HepG2 (cell line): ENCODE results near the gene ADPRS. TPM values are rescaled to one million over a fixed set of nuclear protein-coding genes. Genes with fewer than 3 reads are reported as not detected.

Experiments used
- ATAC-seq: fragments of 200-7000 bp; cut with Tn5 transposase; 3 replicates; pipeline ENCODE4 v1.9.1; 2020; ENCODE audit warnings: mild to moderate bottlenecking, moderate library complexity
- BruUV-seq: library from RNA; stranded (reverse); fragments of 400-500 nt; replicated peaks from 2 replicates; lab custom pipeline; 2021; lab: Mats Ljungman, UMichigan
- CTCF ChIA-PET: fragments of 300-600 bp; formaldehyde crosslinking; extraction: SDS; loops from one replicate; lab custom pipeline; 2021; ENCODE audit warnings: low total read pairs, inconsistent platforms, low intra/inter-chr PET ratio; lab: Yijun Ruan, JAX
- POLR2A ChIA-PET: fragments of 350-600 bp; sonication (Branson Sonifier 250); formaldehyde crosslinking; loops from one replicate; lab custom pipeline; 2020; ENCODE audit warnings: antibody characterized with exemption, inconsistent platforms; lab: Yijun Ruan, JAX
- DNase-seq: peaks from one replicate; pipeline ENCODE4 v3.0.0-alpha.2; 2015; ENCODE audit warnings: low spot score
- FAIRE-seq: peaks from 3 replicates; lab custom pipeline; 2011; peaks lifted over from hg19 to GRCh38; lab: Jason Lieb, UNC
- H2AFZ ChIP-seq: one replicate; pipeline ENCODE4 v1.6.1; 2011; ENCODE audit warnings: low read length, inconsistent platforms
- H3K27ac ChIP-seq: fragments of 300-600 bp; 3 replicates; pipeline ENCODE4 v1.8.0; 2011; ENCODE audit warnings: mixed run types, mild to moderate bottlenecking, mixed read lengths, low read length, inconsistent platforms; ENCODE audit not compliant: insufficient read depth; ENCODE audit errors: extremely low read length
- H3K27me3 ChIP-seq, 2 experiments: fragments of 200-600 bp in 1 of 2; 2 replicates in 1 of 2; 3 replicates in 1 of 2; pipeline versions ENCODE4 v1.6.0 to v1.8.0; 2011; ENCODE audit warnings: low read length in 2 of 2, mild to moderate bottlenecking in 2 of 2, moderate library complexity in 2 of 2, inconsistent platforms in 1 of 2; ENCODE audit not compliant: insufficient read depth in 2 of 2, control insufficient read depth in 1 of 2
- H3K36me3 ChIP-seq, 2 experiments: fragments of 200-600 bp in 1 of 2; replicated peaks in 1 of 2; 2 replicates in 1 of 2; 3 replicates in 1 of 2; pipeline versions ENCODE4 v1.5.1 to v1.8.0; 2011; ENCODE audit warnings: low read length in 2 of 2, inconsistent platforms in 1 of 2; ENCODE audit not compliant: insufficient read depth in 2 of 2, control insufficient read depth in 1 of 2
- H3K4me1 ChIP-seq: 2 replicates; pipeline ENCODE4 v1.5.1; 2012; ENCODE audit warnings: low read length, inconsistent platforms; ENCODE audit not compliant: insufficient read depth
- H3K4me2 ChIP-seq: 2 replicates; pipeline ENCODE4 v1.6.0; 2011; ENCODE audit warnings: low read depth, low read length, inconsistent platforms
- H3K4me3 ChIP-seq, 3 experiments: fragments of 200-600 bp in 1 of 3; sonication (generic), shearing (Covaris generic) in 1 of 3; replicated peaks in 1 of 3; 2 replicates each; pipeline ENCODE4 v1.5.1; 2011 to 2016; ENCODE audit warnings: low read length in 3 of 3, inconsistent platforms in 2 of 3, low read depth in 2 of 3, mild to moderate bottlenecking in 2 of 3, control low read depth in 1 of 3, mixed read lengths in 1 of 3; ENCODE audit not compliant: insufficient read depth in 1 of 3
- H3K79me2 ChIP-seq: one replicate; pipeline ENCODE4 v1.6.1; 2011; ENCODE audit warnings: low read length, inconsistent platforms; ENCODE audit not compliant: insufficient read depth
- H3K9ac ChIP-seq: 2 replicates; pipeline ENCODE4 v1.6.0; 2011; ENCODE audit warnings: mild to moderate bottlenecking, low read depth, low read length, inconsistent platforms; ENCODE audit not compliant: insufficient read depth
- H3K9me3 ChIP-seq: 2 replicates; pipeline ENCODE4 v1.5.1; 2012; ENCODE audit warnings: mild to moderate bottlenecking, low read length
- H4K20me1 ChIP-seq: 2 replicates; pipeline ENCODE4 v1.6.0; 2011; ENCODE audit warnings: inconsistent platforms, mild to moderate bottlenecking, low read length, moderate library complexity; ENCODE audit not compliant: insufficient read depth
- ARNT2 ChIP-seq: sonication (generic); formaldehyde crosslinking; IDR thresholded peaks from 2 replicates; pipeline ENCODE4 v1.8.0; 2022; ENCODE audit warnings: mild to moderate bottlenecking, low read depth, missing genetic modification reagents, moderate library complexity
- CCDC6 ChIP-seq: sonication (generic); formaldehyde crosslinking; IDR thresholded peaks from 2 replicates; pipeline ENCODE4 v1.8.1; 2022; ENCODE audit warnings: mild to moderate bottlenecking, missing genetic modification reagents, moderate library complexity
- KLF11 ChIP-seq: IDR thresholded peaks from 2 replicates; pipeline ENCODE4 v1.6.1; 2016; ENCODE audit warnings: missing compliant biosample characterization
- MED13 ChIP-seq: sonication (generic); formaldehyde crosslinking; IDR thresholded peaks from 2 replicates; pipeline ENCODE4 v1.5.0; 2020; ENCODE audit warnings: missing genetic modification reagents
- NKX3-1 ChIP-seq: sonication (generic); formaldehyde crosslinking; IDR thresholded peaks from 2 replicates; pipeline ENCODE4 v1.5.0; 2020; ENCODE audit warnings: missing genetic modification reagents
- RXRA ChIP-seq: sonication (generic); formaldehyde crosslinking; IDR thresholded peaks from 2 replicates; pipeline ENCODE4 v1.5.1; 2020; ENCODE audit warnings: missing genetic modification reagents
- YY1 ChIP-seq: IDR thresholded peaks from 2 replicates; pipeline ENCODE4 v1.6.1; 2011; ENCODE audit warnings: low read length, low read depth, moderate library complexity, mild to moderate bottlenecking; ENCODE audit not compliant: insufficient read depth, insufficient replicate concordance
- ZNF317 ChIP-seq: sonication (generic); formaldehyde crosslinking; IDR thresholded peaks from 2 replicates; pipeline ENCODE4 v1.5.0; 2020; ENCODE audit warnings: mild to moderate bottlenecking, missing genetic modification reagents
- ZNF768 ChIP-seq: sonication (generic); formaldehyde crosslinking; IDR thresholded peaks from 2 replicates; pipeline ENCODE4 v1.4.0; 2020; ENCODE audit warnings: missing genetic modification reagents
- ZSCAN31 ChIP-seq: sonication (generic); formaldehyde crosslinking; IDR thresholded peaks from 2 replicates; pipeline ENCODE4 v1.5.0; 2020; ENCODE audit warnings: low read depth, mild to moderate bottlenecking, missing genetic modification reagents
- WGBS: methylation state at CpG from one replicate; pipeline ENCODE4 v1.1.6; 2017; ENCODE audit warnings: low lambda C conversion rate; 5-methylcytosine and 5-hydroxymethylcytosine counted together
- in situ Hi-C: cut with HindIII; loops from 2 replicates; pipeline ENCODE4 v1.10.0; 2017; ENCODE audit warnings: low pct_unique_long_range_greater_than_20kb; ENCODE audit not compliant: extremely low pct_ligation_motif_present
- intact Hi-C: fragments of 100-400 bp; cut with micrococcal nuclease; formaldehyde crosslinking; loops from one replicate; pipeline ENCODE4 v1.10.0; 2022; ENCODE audit not compliant: unreplicated experiment
- polyA plus RNA-seq, 8 experiments: library from polyadenylated mRNA; depleted of rRNA in 3 of 8; stranded (reverse) in 7 of 8; unstranded in 1 of 8; fragments of >200 nt; fragmentation: Illumina TruSeq in 4 of 8; extraction: Trizol in 4 of 8; gene quantifications; 2 replicates each; pipeline versions ENCODE4 v1.2.1 to v1.2.3, GENCODE V29; 2011 to 2016; ENCODE audit warnings: low read depth in 4 of 8, missing spikeins in 1 of 8, mixed read lengths in 1 of 8; ENCODE audit not compliant: insufficient read depth in 1 of 8
- total RNA-seq, 5 experiments: library from RNA; depleted of rRNA; stranded (reverse); fragments of >200 nt; fragmentation: Illumina TruSeq; extraction: Trizol; gene quantifications; 2 replicates each; pipeline ENCODE4 v1.2.3, GENCODE V29; 2016; ENCODE audit warnings: low read depth in 1 of 5
- TF ChIP-seq, protein P1 (sequence below): sonication (generic); formaldehyde crosslinking; IDR thresholded peaks from 2 replicates; pipeline ENCODE4 v1.5.0; 2020; ENCODE audit warnings: mild to moderate bottlenecking, missing genetic modification reagents
- TF ChIP-seq, protein P2 (sequence below): sonication (generic); formaldehyde crosslinking; IDR thresholded peaks from 2 replicates; pipeline ENCODE4 v1.5.0; 2020; ENCODE audit warnings: mild to moderate bottlenecking, missing genetic modification reagents, borderline replicate concordance

The ADPRS gene
- total and polyA plus RNA-seq, 2 of the 13 experiments (the other 11 are each of a cell fraction or from before 2014, with no cell fraction given): 30.6 to 36.4 TPM

DNA sequence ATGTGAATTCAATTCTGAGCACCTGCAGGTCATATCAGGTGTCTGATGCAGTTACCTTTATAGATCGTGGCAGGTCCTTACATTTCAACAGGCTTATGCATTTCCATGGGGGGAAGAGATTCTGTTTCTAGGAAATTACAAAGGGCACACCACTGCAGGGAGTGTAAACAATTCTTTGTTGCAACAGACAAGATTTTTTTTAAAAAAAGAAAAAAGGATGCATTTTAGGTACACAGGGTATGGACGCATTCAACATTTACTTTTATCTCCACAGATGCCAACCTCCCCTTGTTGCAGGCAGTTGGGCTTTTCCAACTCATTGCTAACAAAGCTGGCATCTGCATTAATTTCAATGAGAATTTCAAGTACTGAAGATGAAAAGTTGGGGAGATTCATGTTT lies 18.3 kb upstream of the ADPRS start (continued):
- TF ChIP-seq ZSCAN31 (CRISPR knock-in tag): no peak
- TF ChIP-seq ARNT2 (CRISPR knock-in tag): no peak
- TF ChIP-seq, protein P1, sequence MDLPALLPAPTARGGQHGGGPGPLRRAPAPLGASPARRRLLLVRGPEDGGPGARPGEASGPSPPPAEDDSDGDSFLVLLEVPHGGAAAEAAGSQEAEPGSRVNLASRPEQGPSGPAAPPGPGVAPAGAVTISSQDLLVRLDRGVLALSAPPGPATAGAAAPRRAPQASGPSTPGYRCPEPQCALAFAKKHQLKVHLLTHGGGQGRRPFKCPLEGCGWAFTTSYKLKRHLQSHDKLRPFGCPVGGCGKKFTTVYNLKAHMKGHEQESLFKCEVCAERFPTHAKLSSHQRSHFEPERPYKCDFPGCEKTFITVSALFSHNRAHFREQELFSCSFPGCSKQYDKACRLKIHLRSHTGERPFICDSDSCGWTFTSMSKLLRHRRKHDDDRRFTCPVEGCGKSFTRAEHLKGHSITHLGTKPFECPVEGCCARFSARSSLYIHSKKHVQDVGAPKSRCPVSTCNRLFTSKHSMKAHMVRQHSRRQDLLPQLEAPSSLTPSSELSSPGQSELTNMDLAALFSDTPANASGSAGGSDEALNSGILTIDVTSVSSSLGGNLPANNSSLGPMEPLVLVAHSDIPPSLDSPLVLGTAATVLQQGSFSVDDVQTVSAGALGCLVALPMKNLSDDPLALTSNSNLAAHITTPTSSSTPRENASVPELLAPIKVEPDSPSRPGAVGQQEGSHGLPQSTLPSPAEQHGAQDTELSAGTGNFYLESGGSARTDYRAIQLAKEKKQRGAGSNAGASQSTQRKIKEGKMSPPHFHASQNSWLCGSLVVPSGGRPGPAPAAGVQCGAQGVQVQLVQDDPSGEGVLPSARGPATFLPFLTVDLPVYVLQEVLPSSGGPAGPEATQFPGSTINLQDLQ (CRISPR knock-in tag): no peak
- no peak for TF ChIP-seq YY1
- TF ChIP-seq MED13: no peak

DNA sequence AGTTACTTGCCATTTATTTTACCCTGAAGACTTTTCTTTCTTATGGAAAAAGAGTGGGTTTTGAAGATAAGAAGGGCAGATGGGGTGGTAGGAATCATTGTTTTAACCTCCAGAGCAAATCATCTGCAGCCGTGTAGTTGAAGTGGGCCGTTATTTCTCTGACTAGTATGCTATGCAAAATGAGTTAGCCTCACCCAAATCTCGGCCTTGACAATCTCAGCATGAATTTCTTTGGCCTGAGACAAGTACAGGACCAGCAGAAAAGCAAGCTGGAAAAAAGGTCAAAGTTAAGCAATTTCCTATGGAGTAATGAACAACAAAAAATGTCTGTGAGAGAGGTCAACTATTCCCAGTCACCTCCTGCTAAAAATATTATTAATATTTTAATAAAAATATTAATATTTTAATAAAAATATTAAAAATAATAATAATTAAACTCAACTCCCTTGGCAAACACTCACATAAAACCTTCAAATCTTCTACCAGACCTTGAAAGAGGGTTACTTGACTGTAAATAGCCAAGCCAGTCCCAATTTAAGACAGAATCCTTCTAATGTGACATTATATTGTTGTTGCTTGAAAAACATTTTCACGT lies 11.6 kb upstream of the ADPRS start:
- Histone ChIP-seq H2AFZ (no peak overlapping the region), H3K4me2 (no peak overlapping the region), H3K9me3 (no peaks in the 10 kb centered on the region), H3K4me3 (no peak overlapping the region), H3K27me3 (no peaks in the 10 kb centered on the region), H3K36me3 (no peaks in the 10 kb centered on the region), H3K9ac (no peak overlapping the region), H3K79me2 (no peaks in the 10 kb centered on the region), H3K27ac (no peak overlapping the region), H3K4me1 (0 out of 2 replicates have a peak, but pooled peaks cover 2% of the 10 kb centered on the region), H4K20me1 (no peaks in the 10 kb centered on the region)
- FAIRE-seq: no peak
- intact Hi-C loops: no loop called here
- BruUV-seq: no TSS peak
- DNase-seq: no peak
- CTCF ChIA-PET: no interaction called here
- 11% methylated on average over 4 of the region's 4 CpGs for WGBS
- ATAC-seq: no peak
- in situ Hi-C loops: no loop called here
- POLR2A ChIA-PET: no interaction called here
- TF ChIP-seq NKX3-1 (CRISPR knock-in tag) (no peak), CCDC6 (CRISPR knock-in tag) (no peak), ZNF768 (CRISPR knock-in tag) (no peak), RXRA (CRISPR knock-in tag) (no peak), KLF11 (CRISPR knock-in tag) (no peak), ZNF317 (no peak)
- TF ChIP-seq, protein P2, sequence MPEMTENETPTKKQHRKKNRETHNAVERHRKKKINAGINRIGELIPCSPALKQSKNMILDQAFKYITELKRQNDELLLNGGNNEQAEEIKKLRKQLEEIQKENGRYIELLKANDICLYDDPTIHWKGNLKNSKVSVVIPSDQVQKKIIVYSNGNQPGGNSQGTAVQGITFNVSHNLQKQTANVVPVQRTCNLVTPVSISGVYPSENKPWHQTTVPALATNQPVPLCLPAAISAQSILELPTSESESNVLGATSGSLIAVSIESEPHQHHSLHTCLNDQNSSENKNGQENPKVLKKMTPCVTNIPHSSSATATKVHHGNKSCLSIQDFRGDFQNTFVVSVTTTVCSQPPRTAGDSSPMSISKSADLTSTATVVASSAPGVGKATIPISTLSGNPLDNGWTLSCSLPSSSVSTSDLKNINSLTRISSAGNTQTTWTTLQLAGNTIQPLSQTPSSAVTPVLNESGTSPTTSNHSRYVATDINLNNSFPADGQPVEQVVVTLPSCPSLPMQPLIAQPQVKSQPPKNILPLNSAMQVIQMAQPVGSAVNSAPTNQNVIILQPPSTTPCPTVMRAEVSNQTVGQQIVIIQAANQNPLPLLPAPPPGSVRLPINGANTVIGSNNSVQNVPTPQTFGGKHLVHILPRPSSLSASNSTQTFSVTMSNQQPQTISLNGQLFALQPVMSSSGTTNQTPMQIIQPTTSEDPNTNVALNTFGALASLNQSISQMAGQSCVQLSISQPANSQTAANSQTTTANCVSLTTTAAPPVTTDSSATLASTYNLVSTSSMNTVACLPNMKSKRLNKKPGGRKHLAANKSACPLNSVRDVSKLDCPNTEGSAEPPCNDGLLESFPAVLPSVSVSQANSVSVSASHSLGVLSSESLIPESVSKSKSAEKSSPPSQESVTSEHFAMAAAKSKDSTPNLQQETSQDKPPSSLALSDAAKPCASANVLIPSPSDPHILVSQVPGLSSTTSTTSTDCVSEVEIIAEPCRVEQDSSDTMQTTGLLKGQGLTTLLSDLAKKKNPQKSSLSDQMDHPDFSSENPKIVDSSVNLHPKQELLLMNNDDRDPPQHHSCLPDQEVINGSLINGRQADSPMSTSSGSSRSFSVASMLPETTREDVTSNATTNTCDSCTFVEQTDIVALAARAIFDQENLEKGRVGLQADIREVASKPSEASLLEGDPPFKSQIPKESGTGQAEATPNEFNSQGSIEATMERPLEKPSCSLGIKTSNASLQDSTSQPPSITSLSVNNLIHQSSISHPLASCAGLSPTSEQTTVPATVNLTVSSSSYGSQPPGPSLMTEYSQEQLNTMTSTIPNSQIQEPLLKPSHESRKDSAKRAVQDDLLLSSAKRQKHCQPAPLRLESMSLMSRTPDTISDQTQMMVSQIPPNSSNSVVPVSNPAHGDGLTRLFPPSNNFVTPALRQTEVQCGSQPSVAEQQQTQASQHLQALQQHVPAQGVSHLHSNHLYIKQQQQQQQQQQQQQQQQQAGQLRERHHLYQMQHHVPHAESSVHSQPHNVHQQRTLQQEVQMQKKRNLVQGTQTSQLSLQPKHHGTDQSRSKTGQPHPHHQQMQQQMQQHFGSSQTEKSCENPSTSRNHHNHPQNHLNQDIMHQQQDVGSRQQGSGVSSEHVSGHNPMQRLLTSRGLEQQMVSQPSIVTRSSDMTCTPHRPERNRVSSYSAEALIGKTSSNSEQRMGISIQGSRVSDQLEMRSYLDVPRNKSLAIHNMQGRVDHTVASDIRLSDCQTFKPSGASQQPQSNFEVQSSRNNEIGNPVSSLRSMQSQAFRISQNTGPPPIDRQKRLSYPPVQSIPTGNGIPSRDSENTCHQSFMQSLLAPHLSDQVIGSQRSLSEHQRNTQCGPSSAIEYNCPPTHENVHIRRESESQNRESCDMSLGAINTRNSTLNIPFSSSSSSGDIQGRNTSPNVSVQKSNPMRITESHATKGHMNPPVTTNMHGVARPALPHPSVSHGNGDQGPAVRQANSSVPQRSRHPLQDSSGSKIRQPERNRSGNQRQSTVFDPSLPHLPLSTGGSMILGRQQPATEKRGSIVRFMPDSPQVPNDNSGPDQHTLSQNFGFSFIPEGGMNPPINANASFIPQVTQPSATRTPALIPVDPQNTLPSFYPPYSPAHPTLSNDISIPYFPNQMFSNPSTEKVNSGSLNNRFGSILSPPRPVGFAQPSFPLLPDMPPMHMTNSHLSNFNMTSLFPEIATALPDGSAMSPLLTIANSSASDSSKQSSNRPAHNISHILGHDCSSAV: no peak
